Neural progenitor cell (in vitro differentiated cells): ENCODE results near the gene ABHD5. TPM values are rescaled to one million over a fixed set of nuclear protein-coding genes. Genes with fewer than 3 reads are reported as not detected.

Experiments
- DNase-seq: peaks from one replicate; pipeline ENCODE4 v3.0.0-alpha.2; 2016; ENCODE audit warnings: low spot score
- H2AFZ ChIP-seq: fragments of 200-600 bp; sonication (generic); replicated peaks from 2 replicates; pipeline ENCODE4 v1.6.1; 2016; ENCODE audit warnings: antibody characterized with exemption
- H3F3A ChIP-seq: fragments of 200-600 bp; sonication (generic); 2 replicates; pipeline ENCODE4 v1.6.1; 2016; ENCODE audit warnings: antibody characterized with exemption, low read depth
- H3K27ac ChIP-seq: fragments of 200-600 bp; sonication (generic); 2 replicates; pipeline ENCODE4 v1.5.1; 2016; ENCODE audit warnings: mild to moderate bottlenecking
- H3K27me3 ChIP-seq: fragments of 200-600 bp; sonication (generic); 2 replicates; pipeline ENCODE4 v1.6.1; 2016; ENCODE audit warnings: mild to moderate bottlenecking, moderate library complexity
- H3K36me3 ChIP-seq: fragments of 200-600 bp; sonication (generic); 2 replicates; pipeline ENCODE4 v1.5.1; 2016
- H3K4me1 ChIP-seq: fragments of 200-600 bp; sonication (generic); 2 replicates; pipeline ENCODE4 v1.6.1; 2016; ENCODE audit warnings: mixed run types
- H3K4me2 ChIP-seq: fragments of 200-600 bp; sonication (generic); 2 replicates; pipeline ENCODE4 v1.6.1; 2016
- H3K4me3 ChIP-seq: fragments of 200-600 bp; sonication (generic); 2 replicates; pipeline ENCODE4 v1.5.1; 2016
- H3K79me2 ChIP-seq: fragments of 200-600 bp; sonication (generic); 2 replicates; pipeline ENCODE4 v1.6.1; 2016; ENCODE audit warnings: low read depth
- H3K9ac ChIP-seq: fragments of 200-600 bp; sonication (generic); 2 replicates; pipeline ENCODE4 v1.6.1; 2016
- H3K9me3 ChIP-seq: fragments of 200-600 bp; sonication (generic); 2 replicates; pipeline ENCODE4 v1.5.1; 2016; ENCODE audit warnings: low read depth
- H4K20me1 ChIP-seq: fragments of 200-600 bp; sonication (generic); 2 replicates; pipeline ENCODE4 v1.6.1; 2016; ENCODE audit warnings: low read depth
- H3K27ac Mint-ChIP-seq: 3 replicates; pipeline ENCODE4 v1.8.0; 2021; ENCODE audit warnings: mixed read lengths
- H3K27me3 Mint-ChIP-seq: 2 replicates; pipeline ENCODE4 v1.8.0; 2022; ENCODE audit warnings: low read depth, mild to moderate bottlenecking, inconsistent platforms, moderate library complexity, mixed read lengths; ENCODE audit not compliant: insufficient read depth
- H3K36me3 Mint-ChIP-seq: 3 replicates; pipeline ENCODE4 v1.8.0; 2021; ENCODE audit warnings: mixed read lengths
- H3K4me1 Mint-ChIP-seq: 3 replicates; pipeline ENCODE4 v1.8.0; 2021; ENCODE audit warnings: mixed read lengths
- H3K4me3 Mint-ChIP-seq: 3 replicates; pipeline ENCODE4 v1.8.0; 2021; ENCODE audit warnings: mild to moderate bottlenecking, moderate library complexity, mixed read lengths
- H3K9me3 Mint-ChIP-seq: 3 replicates; pipeline ENCODE4 v1.8.0; 2020; ENCODE audit warnings: mixed read lengths
- EZH2 ChIP-seq: fragments of 200-600 bp; sonication (generic); IDR thresholded peaks from 2 replicates; pipeline ENCODE4 v1.6.1; 2017; ENCODE audit warnings: antibody characterized with exemption, mild to moderate bottlenecking, moderate library complexity
- EZH2phosphoT487 ChIP-seq: fragments of 200-600 bp; sonication (generic); IDR thresholded peaks from 2 replicates; pipeline ENCODE4 v1.6.1; 2017; ENCODE audit warnings: antibody characterized with exemption
- total RNA-seq: library from RNA; depleted of rRNA; stranded (reverse); fragments of >200 nt; gene quantifications from 2 replicates; pipeline ENCODE4 v1.2.3, GENCODE V29; 2015; ENCODE audit warnings: low replicate concordance
- TF ChIP-seq, protein P1 (sequence below): fragments of 200-600 bp; sonication (generic); IDR thresholded peaks from 2 replicates; pipeline ENCODE4 v1.5.1; 2017; ENCODE audit warnings: antibody characterized with exemption, mild to moderate bottlenecking

ABHD5 gene
- total RNA-seq, 1 donor from 2014 or later: 9.1 TPM

GRCh38 chr3:43760938-43761337, 70.2 kb downstream of the ABHD5 start:
- DNase-seq: no peak
- H3K36me3 ChIP-seq: no peaks in the 10 kb centered on the region

GRCh38 chr3:43762451-43762850, 71.7 kb downstream of the ABHD5 start:
- no peaks in the 10 kb centered on the region for H3K36me3 ChIP-seq
- H3K27ac Mint-ChIP-seq: no peak overlapping the region
- no peaks in the 10 kb centered on the region for H3K9me3 ChIP-seq
- H3K79me2 ChIP-seq: no peaks in the 10 kb centered on the region
- H3K27me3 Mint-ChIP-seq: peaks cover 5% of the 10 kb centered on the region
- no peak overlapping the region for H3K9ac ChIP-seq
- TF ChIP-seq, protein P1, sequence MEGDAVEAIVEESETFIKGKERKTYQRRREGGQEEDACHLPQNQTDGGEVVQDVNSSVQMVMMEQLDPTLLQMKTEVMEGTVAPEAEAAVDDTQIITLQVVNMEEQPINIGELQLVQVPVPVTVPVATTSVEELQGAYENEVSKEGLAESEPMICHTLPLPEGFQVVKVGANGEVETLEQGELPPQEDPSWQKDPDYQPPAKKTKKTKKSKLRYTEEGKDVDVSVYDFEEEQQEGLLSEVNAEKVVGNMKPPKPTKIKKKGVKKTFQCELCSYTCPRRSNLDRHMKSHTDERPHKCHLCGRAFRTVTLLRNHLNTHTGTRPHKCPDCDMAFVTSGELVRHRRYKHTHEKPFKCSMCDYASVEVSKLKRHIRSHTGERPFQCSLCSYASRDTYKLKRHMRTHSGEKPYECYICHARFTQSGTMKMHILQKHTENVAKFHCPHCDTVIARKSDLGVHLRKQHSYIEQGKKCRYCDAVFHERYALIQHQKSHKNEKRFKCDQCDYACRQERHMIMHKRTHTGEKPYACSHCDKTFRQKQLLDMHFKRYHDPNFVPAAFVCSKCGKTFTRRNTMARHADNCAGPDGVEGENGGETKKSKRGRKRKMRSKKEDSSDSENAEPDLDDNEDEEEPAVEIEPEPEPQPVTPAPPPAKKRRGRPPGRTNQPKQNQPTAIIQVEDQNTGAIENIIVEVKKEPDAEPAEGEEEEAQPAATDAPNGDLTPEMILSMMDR: no peak
- H3K27me3 ChIP-seq: no peaks in the 10 kb centered on the region
- H3K4me3 ChIP-seq: no peak overlapping the region
- DNase-seq: no peak
- H3K36me3 Mint-ChIP-seq: no peaks in the 10 kb centered on the region
- no peaks in the 10 kb centered on the region for H3F3A ChIP-seq
- H3K4me2 ChIP-seq: no peak overlapping the region
- H3K9me3 Mint-ChIP-seq: no peaks in the 10 kb centered on the region
- H3K4me1 Mint-ChIP-seq: peaks cover 7% of the 10 kb centered on the region
- no peak overlapping the region for H2AFZ ChIP-seq
- H3K4me1 ChIP-seq: no peaks in the 10 kb centered on the region
- H4K20me1 ChIP-seq: no peaks in the 10 kb centered on the region
- H3K27ac ChIP-seq: no peak overlapping the region
- H3K4me3 Mint-ChIP-seq: no peak overlapping the region

More at GRCh38 chr3:43760938-43761337, 70.2 kb downstream of the ABHD5 start:
- H3K4me3 Mint-ChIP-seq: no peak overlapping the region
- peaks cover 3% of the 10 kb centered on the region for H3K27me3 Mint-ChIP-seq
- no peaks in the 10 kb centered on the region for H3K36me3 Mint-ChIP-seq
- no peaks in the 10 kb centered on the region for H3K9me3 Mint-ChIP-seq
- no peak overlapping the region for H3K4me3 ChIP-seq
- H3K27ac Mint-ChIP-seq: no peak overlapping the region
- no peaks in the 10 kb centered on the region for H4K20me1 ChIP-seq
- no peaks in the 10 kb centered on the region for H3K27me3 ChIP-seq
- TF ChIP-seq EZH2phosphoT487: no peak
- TF ChIP-seq, protein P1: no peak
- TF ChIP-seq EZH2: no peak
- H3F3A ChIP-seq: no peaks in the 10 kb centered on the region
- H3K4me1 Mint-ChIP-seq: peaks cover 7% of the 10 kb centered on the region
- no peaks in the 10 kb centered on the region for H3K79me2 ChIP-seq
- no peak overlapping the region for H3K9ac ChIP-seq
- H3K9me3 ChIP-seq: no peaks in the 10 kb centered on the region
- H2AFZ ChIP-seq: no peak overlapping the region
- no peak overlapping the region for H3K27ac ChIP-seq
- no peaks in the 10 kb centered on the region for H3K4me1 ChIP-seq
- no peak overlapping the region for H3K4me2 ChIP-seq

GRCh38 chr3:43764056-43764455, 73.3 kb downstream of the ABHD5 start:
- H3K27ac ChIP-seq: no peak overlapping the region
- H3K9me3 Mint-ChIP-seq: no peaks in the 10 kb centered on the region
- no peaks in the 10 kb centered on the region for H4K20me1 ChIP-seq
- H3K4me1 ChIP-seq: no peaks in the 10 kb centered on the region
- H3K27me3 ChIP-seq: no peaks in the 10 kb centered on the region
- no peak overlapping the region for H3K4me2 ChIP-seq
- no peak overlapping the region for H3K4me3 Mint-ChIP-seq
- no peaks in the 10 kb centered on the region for H3K36me3 ChIP-seq
- no peaks in the 10 kb centered on the region for H3K79me2 ChIP-seq
- TF ChIP-seq, protein P1: no peak
- TF ChIP-seq EZH2phosphoT487: no peak
- no peak for TF ChIP-seq EZH2
- no peak overlapping the region for H2AFZ ChIP-seq
- no peaks in the 10 kb centered on the region for H3K9me3 ChIP-seq
- no peak overlapping the region for H3K27ac Mint-ChIP-seq
- no peaks in the 10 kb centered on the region for H3F3A ChIP-seq
- no peaks in the 10 kb centered on the region for H3K36me3 Mint-ChIP-seq
- H3K4me3 ChIP-seq: no peak overlapping the region
- peaks cover 3% of the 10 kb centered on the region for H3K27me3 Mint-ChIP-seq
- no peak overlapping the region for H3K9ac ChIP-seq
- H3K4me1 Mint-ChIP-seq: peaks cover 10% of the 10 kb centered on the region
- DNase-seq: no peak

GRCh38 chr3:43764471-43764870, 73.7 kb downstream of the ABHD5 start:
- H2AFZ ChIP-seq: no peak overlapping the region
- Mint-ChIP-seq H3K27me3 (peaks cover 3% of the 10 kb centered on the region), H3K9me3 (no peaks in the 10 kb centered on the region), H3K4me3 (no peak overlapping the region), H3K4me1 (peaks cover 10% of the 10 kb centered on the region), H3K36me3 (no peaks in the 10 kb centered on the region), H3K27ac (no peak overlapping the region)
- H3K79me2 ChIP-seq: no peaks in the 10 kb centered on the region
- no peak overlapping the region for H3K4me3 ChIP-seq
- no peaks in the 10 kb centered on the region for H3K27me3 ChIP-seq
- H3F3A ChIP-seq: no peaks in the 10 kb centered on the region
- no peak overlapping the region for H3K4me2 ChIP-seq
- TF ChIP-seq EZH2: no peak
- TF ChIP-seq, protein P1: no peak
- TF ChIP-seq EZH2phosphoT487: no peak
- H3K36me3 ChIP-seq: no peaks in the 10 kb centered on the region
- H4K20me1 ChIP-seq: no peaks in the 10 kb centered on the region
- no peak for DNase-seq
- H3K9ac ChIP-seq: no peak overlapping the region
- H3K4me1 ChIP-seq: no peaks in the 10 kb centered on the region
- no peak overlapping the region for H3K27ac ChIP-seq
- H3K9me3 ChIP-seq: no peaks in the 10 kb centered on the region
